GM19395 (cell line): ENCODE data around the gene ECT2.
"Not testable (repeated sequence)": the region's sequence is repeated elsewhere in the genome, so short reads cannot be mapped to it uniquely, and the experiment has no call there.

Experiments used
- ATAC-seq: cut with Tn5 transposase; IDR thresholded peaks from one replicate; pipeline ENCODE4 v1.9.1; 2021; ENCODE audit warnings: mild to moderate bottlenecking, moderate library complexity; ENCODE audit not compliant: unreplicated experiment

The ECT2 gene

GRCh38 chr3:172803489-172803888, 53.0 kb downstream of the ECT2 start:
- ATAC-seq = no peak

- ATAC-seq = no peak
Measured at GRCh38 chr3:172804323-172804722, 53.8 kb downstream of the ECT2 start.

GRCh38 chr3:172808969-172809546, 58.5 kb downstream of the ECT2 start:
- no peak for ATAC-seq

GRCh38 chr3:172811099-172811498, 60.6 kb downstream of the ECT2 start:
- ATAC-seq = no peak

GRCh38 chr3:172813462-172813861, 62.9 kb downstream of the ECT2 start:
- ATAC-seq = no peak

GRCh38 chr3:172814738-172815137, 64.2 kb downstream of the ECT2 start:
- no peak for ATAC-seq

GRCh38 chr3:172815857-172816256, 65.3 kb downstream of the ECT2 start:
- no peak for ATAC-seq

- no peak for ATAC-seq
Measured at GRCh38 chr3:172816281-172816680, 65.8 kb downstream of the ECT2 start.

GRCh38 chr3:172816968-172817367, 66.4 kb downstream of the ECT2 start:
- no peak for ATAC-seq

GRCh38 chr3:172820492-172820891, 70.0 kb downstream of the ECT2 start:
- no peak for ATAC-seq

GRCh38 chr3:172824229-172824628, 73.7 kb downstream of the ECT2 start:
- ATAC-seq = no peak

- not testable (repeated sequence) for ATAC-seq
Measured at GRCh38 chr3:172827231-172827630, 76.7 kb downstream of the ECT2 start.

GRCh38 chr3:172832983-172833382, 82.5 kb downstream of the ECT2 start:
- no peak for ATAC-seq

GRCh38 chr3:172836390-172836997, 86.0 kb downstream of the ECT2 start:
- ATAC-seq = no peak

GRCh38 chr3:172839679-172840078, 89.2 kb downstream of the ECT2 start:
- no peak for ATAC-seq

GRCh38 chr3:172840463-172840862, 89.9 kb downstream of the ECT2 start:
- no peak for ATAC-seq

GRCh38 chr3:172840913-172841312, 90.4 kb downstream of the ECT2 start:
- ATAC-seq = no peak

GRCh38 chr3:172844428-172844827, 93.9 kb downstream of the ECT2 start:
- no peak for ATAC-seq

- peak; percentile 78 for ATAC-seq
Measured at GRCh38 chr3:172846103-172846561, 95.6 kb downstream of the ECT2 start.

- ATAC-seq = no peak
Measured at GRCh38 chr3:172846706-172847105, 96.2 kb downstream of the ECT2 start.

GRCh38 chr3:172847292-172847691, 96.8 kb downstream of the ECT2 start:
- no peak for ATAC-seq

- no peak for ATAC-seq
Measured at GRCh38 chr3:172848910-172849309, 98.4 kb downstream of the ECT2 start.

- no peak for ATAC-seq
Measured at GRCh38 chr3:172853005-172853404, 102.5 kb downstream of the ECT2 start.
